ENCODE results near the gene ZSCAN20.

Gene ZSCAN20

DNA sequence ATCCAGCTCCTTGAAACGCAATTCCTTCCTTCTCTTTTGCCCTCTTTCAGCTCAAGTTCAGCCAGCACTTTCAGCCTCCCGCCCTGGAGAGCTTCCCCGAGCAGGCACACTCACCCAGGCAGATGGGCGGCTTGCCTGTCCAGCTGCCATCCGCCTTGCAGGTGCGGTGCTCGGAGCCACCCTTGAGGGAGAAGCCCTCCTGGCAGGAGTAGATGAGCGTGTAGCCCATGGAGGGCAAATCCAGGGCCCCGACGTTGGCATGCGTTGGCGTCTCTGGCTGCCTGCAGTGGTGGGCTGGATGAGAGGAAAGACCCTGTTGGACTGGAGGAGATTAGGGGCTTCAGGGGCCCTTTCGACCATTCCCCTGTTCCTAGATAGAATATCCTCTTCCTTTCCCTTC, 60.5 kb downstream of the ZSCAN20 start:
- DNase-seq (ENCODE audit: low read depth in 2 of 2): no peak

DNA sequence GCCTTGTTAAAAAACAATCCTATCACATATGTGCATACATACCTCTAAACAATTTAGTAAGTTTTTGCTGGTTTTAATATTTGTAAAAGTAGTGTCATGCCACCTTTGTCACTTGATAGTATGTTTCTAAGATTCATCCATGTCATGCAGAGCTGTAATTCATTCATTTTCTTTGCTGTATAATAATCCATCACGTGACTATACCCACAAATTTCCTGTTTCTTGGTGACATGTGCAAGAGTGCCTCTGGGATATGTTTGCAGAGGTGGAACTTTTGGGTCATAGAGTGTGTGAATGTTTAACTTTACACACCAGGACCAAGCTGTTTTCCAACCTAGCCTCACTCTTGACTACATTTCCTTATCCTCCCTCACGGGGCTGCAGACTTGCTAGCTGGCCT, 62.9 kb downstream of the ZSCAN20 start:
- DNase-seq (ENCODE audit: low read depth in 2 of 2): no peak

DNA sequence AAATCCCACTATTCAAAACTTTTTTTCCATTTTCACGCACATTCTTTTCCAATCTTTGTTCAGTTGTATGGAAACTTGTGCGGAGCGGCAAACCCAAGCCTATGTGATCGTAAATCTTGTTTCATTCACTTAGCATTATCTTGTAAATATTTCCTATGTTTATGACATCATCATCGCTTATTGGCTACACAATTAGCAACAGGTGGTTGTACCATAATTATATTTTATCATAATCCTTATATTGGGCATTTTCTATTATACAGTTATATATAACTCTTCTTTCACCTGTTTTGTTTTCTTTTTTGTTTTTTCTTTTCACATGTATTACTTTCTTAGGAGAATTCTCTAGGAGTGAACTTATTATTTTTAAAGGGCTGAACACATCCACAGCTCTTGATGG, 65.4 kb downstream of the ZSCAN20 start:
- DNase-seq (ENCODE audit: low read depth in 2 of 2): no peak

DNA sequence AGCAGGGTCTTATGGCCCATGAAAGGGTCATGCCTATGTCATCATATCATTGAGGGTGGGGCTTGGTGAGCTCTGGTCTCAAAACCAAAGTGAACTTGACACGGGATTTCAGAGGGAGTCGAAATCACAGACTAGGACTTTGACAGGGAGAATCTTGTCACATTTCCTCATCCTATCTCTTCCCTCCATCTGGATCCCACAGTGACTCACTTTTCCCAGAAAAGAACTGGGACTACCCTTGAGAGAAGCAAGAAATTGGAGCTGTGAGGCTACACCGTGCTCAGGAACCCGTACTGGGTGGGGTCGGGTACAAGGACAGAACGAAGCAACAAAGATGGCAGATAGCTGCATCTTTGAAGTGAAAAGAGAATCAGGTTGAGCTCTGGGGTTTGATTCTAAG, 69.5 kb downstream of the ZSCAN20 start:
- no peak for DNase-seq (ENCODE audit: low read depth in 2 of 2)

Measured in stimulated activated CD8-positive, alpha-beta memory T cell treated with anti-CD3 and anti-CD28 coated beads, Interleukin-7, amount 100 ng/mL, for 1 hour (primary cell).